Liver (tissue), 9 donors: Measurements from ENCODE around the gene DCAF4. TPM values are rescaled to one million over a fixed set of nuclear protein-coding genes. Genes with fewer than 3 reads are reported as not detected.

Experiments
- DNase-seq: peaks from one replicate; pipeline ENCODE4 v3.0.0-alpha.2; 2017; ENCODE audit warnings: low spot score
- H3K27ac ChIP-seq, 2 donors: one replicate each; pipeline ENCODE4 v1.7.0; 2013; ENCODE audit warnings: inconsistent platforms in 2 of 2, low read length in 2 of 2, control low read depth in 1 of 2, low read depth in 1 of 2, mild to moderate bottlenecking in 1 of 2
- H3K27me3 ChIP-seq, 4 donors: one replicate each; pipeline versions ENCODE4 v1.6.1 to v1.7.0; 2013; ENCODE audit warnings: low read length in 3 of 4, inconsistent platforms in 1 of 4, mild to moderate bottlenecking in 1 of 4, moderate library complexity in 1 of 4; ENCODE audit not compliant: control insufficient read depth in 4 of 4, insufficient read depth in 4 of 4
- H3K36me3 ChIP-seq, 4 donors: one replicate each; pipeline versions ENCODE4 v1.6.1 to v1.7.0; 2013; ENCODE audit warnings: low read length in 3 of 4, mild to moderate bottlenecking in 3 of 4, low read depth in 1 of 4, moderate library complexity in 1 of 4; ENCODE audit not compliant: control insufficient read depth in 4 of 4, insufficient read depth in 3 of 4
- H3K4me1 ChIP-seq, 4 donors: one replicate each; pipeline versions ENCODE4 v1.6.1 to v1.7.0; 2013; ENCODE audit warnings: low read length in 3 of 4, mild to moderate bottlenecking in 3 of 4, moderate library complexity in 1 of 4; ENCODE audit not compliant: control insufficient read depth in 4 of 4, insufficient read depth in 4 of 4
- H3K4me3 ChIP-seq, 3 donors: one replicate each; pipeline versions ENCODE4 v1.6.1 to v1.7.0; 2013; ENCODE audit warnings: low read length in 3 of 3, control low read depth in 1 of 3, low read depth in 1 of 3, mild to moderate bottlenecking in 1 of 3
- H3K9ac ChIP-seq, 2 donors: one replicate each; pipeline ENCODE4 v1.7.0; 2013; ENCODE audit warnings: low read length in 2 of 2, mild to moderate bottlenecking in 2 of 2, moderate library complexity in 2 of 2, control low read depth in 1 of 2, low read depth in 1 of 2
- H3K9me3 ChIP-seq, 4 donors: one replicate each; pipeline versions ENCODE4 v1.6.1 to v1.7.0; 2013; ENCODE audit warnings: low read length in 3 of 4; ENCODE audit not compliant: control insufficient read depth in 4 of 4
- ATF3 ChIP-seq: IDR thresholded peaks from 2 replicates; pipeline ENCODE4 v1.6.1; 2016; ENCODE audit warnings: antibody characterized with exemption
- EGR1 ChIP-seq, 2 donors: IDR thresholded peaks; 2 replicates each; pipeline ENCODE4 v1.6.1; 2016 to 2018; ENCODE audit warnings: antibody characterized with exemption in 2 of 2, low read depth in 2 of 2
- FOXA1 ChIP-seq: IDR thresholded peaks from 2 replicates; pipeline ENCODE4 v1.6.1; 2016; ENCODE audit warnings: antibody characterized with exemption
- FOXA2 ChIP-seq: IDR thresholded peaks from 2 replicates; pipeline ENCODE4 v1.6.1; 2016; ENCODE audit warnings: antibody characterized with exemption
- GABPA ChIP-seq, 2 donors: IDR thresholded peaks in 1 of 2; conservative IDR thresholded peaks in 1 of 2; 2 replicates each; pipeline ENCODE4 v1.6.1; 2016; ENCODE audit warnings: antibody characterized with exemption in 2 of 2, mild to moderate bottlenecking in 1 of 2, moderate library complexity in 1 of 2
- HNF4A ChIP-seq, 2 donors: conservative IDR thresholded peaks; 2 replicates each; pipeline ENCODE4 v1.6.1; 2016; ENCODE audit warnings: antibody characterized with exemption in 2 of 2, mild to moderate bottlenecking in 2 of 2
- HNF4G ChIP-seq: IDR thresholded peaks from 2 replicates; pipeline ENCODE4 v1.6.1; 2016; ENCODE audit warnings: antibody characterized with exemption
- JUND ChIP-seq, 2 donors: IDR thresholded peaks; 2 replicates each; pipeline ENCODE4 v1.6.1; 2016; ENCODE audit warnings: antibody characterized with exemption in 2 of 2
- MAX ChIP-seq: IDR thresholded peaks from 2 replicates; pipeline ENCODE4 v1.6.1; 2016; ENCODE audit warnings: antibody characterized with exemption
- NR2F2 ChIP-seq: IDR thresholded peaks from 2 replicates; pipeline ENCODE4 v1.6.1; 2016; ENCODE audit warnings: antibody characterized with exemption
- REST ChIP-seq: IDR thresholded peaks from 2 replicates; pipeline ENCODE4 v1.6.1; 2016; ENCODE audit warnings: antibody characterized with exemption, mild to moderate bottlenecking
- RXRA ChIP-seq, 2 donors: IDR thresholded peaks; 2 replicates each; pipeline ENCODE4 v1.6.1; 2017 to 2018; ENCODE audit warnings: antibody characterized with exemption in 2 of 2, mild to moderate bottlenecking in 1 of 2
- SP1 ChIP-seq: IDR thresholded peaks from 2 replicates; pipeline ENCODE4 v1.6.1; 2018; ENCODE audit warnings: antibody characterized with exemption, mild to moderate bottlenecking
- TAF1 ChIP-seq: conservative IDR thresholded peaks from 2 replicates; pipeline ENCODE4 v1.6.1; 2016; ENCODE audit warnings: antibody characterized with exemption, mild to moderate bottlenecking
- ZBTB33 ChIP-seq: IDR thresholded peaks from 2 replicates; pipeline ENCODE4 v1.6.1; 2016; ENCODE audit warnings: antibody characterized with exemption
- WGBS: extraction: QIAGEN DNeasy Blood & Tissue Kit; methylation state at CpG from one replicate; pipeline ENCODE4 v1.1.7; 2013; 5-methylcytosine and 5-hydroxymethylcytosine counted together
- polyA plus RNA-seq, 2 donors: library from polyadenylated mRNA; stranded (reverse) in 1 of 2; unstranded in 1 of 2; fragments of 200-250 nt in 1 of 2; fragments of >200 nt in 1 of 2; fragmentation: Nextera tagmentation in 1 of 2; extraction: Ambion mirVana in 1 of 2; gene quantifications; one replicate each; pipeline versions ENCODE4 v1.2.1 to v1.2.3, GENCODE V29; 2013 to 2015
- total RNA-seq, 2 donors: library from RNA; depleted of rRNA; stranded (reverse); fragments of >200 nt; gene quantifications; one replicate each; pipeline ENCODE4 v1.2.3, GENCODE V29; 2014
- donor health status: healthy.
- donor health status: healthy.
- donor health status: healthy.
- donor health status: healthy.
- donor health status: healthy.

The DCAF4 gene
- total and polyA plus RNA-seq, 4 donors, result 3.5 to 11.0 (median 6.1) TPM

DNA sequence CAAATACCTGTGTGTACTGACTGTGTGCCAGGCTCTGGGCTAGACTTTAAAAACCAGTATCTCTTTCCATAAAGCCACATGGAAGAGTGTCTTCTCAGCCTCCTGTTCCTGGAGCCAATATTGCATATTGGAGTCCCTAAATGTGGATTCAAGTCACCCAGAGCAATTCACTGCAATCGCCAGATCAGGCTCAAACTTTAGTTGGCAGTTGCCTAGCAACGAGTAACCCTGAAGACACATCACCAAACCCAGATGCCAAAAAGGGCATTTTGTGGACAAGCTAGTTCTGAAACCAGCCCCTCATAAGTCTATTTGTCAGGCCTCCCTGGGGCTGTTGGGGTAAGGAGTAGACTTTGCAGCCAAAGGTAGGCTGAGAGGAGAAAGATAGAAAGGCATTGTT, 46.1 kb upstream of the DCAF4 start:
- H3K4me1 ChIP-seq, result no peaks in the 10 kb centered on the region
- H3K27ac ChIP-seq, result no peak overlapping the region
- H3K36me3 ChIP-seq, result no peaks in the 10 kb centered on the region
- H3K27me3 ChIP-seq, result no peaks in the 10 kb centered on the region
- no peak overlapping the region for H3K9ac ChIP-seq
- no peak for DNase-seq
- H3K4me3 ChIP-seq, result no peak overlapping the region
- WGBS, result 94% methylated on average over 2 of the region's 2 CpGs
- H3K9me3 ChIP-seq, result no peaks in the 10 kb centered on the region
- TF ChIP-seq NR2F2 (no peak), HNF4G (no peak), FOXA1 (no peak), SP1 (no peak), JUND (IDR thresholded peaks at IDR 0.05) (no peak), MAX (no peak), ATF3 (no peak), RXRA (IDR thresholded peaks at IDR 0.05) (no peak), EGR1 (IDR thresholded peaks at IDR 0.05; ENCODE audit: low read depth in 2 of 2) (no peak), ZBTB33 (no peak), REST (no peak)

- 82% methylated on average over 2 of the region's 2 CpGs for WGBS
- Histone ChIP-seq H3K36me3 (no peaks in the 10 kb centered on the region), H3K27me3 (no peaks in the 10 kb centered on the region), H3K27ac (no peak overlapping the region), H3K9ac (no peak overlapping the region), H3K4me3 (no peak overlapping the region), H3K4me1 (no peaks in the 10 kb centered on the region), H3K9me3 (no peaks in the 10 kb centered on the region)
- TF ChIP-seq HNF4A (conservative IDR thresholded peaks at IDR 0.05) (no peak), RXRA (IDR thresholded peaks at IDR 0.05) (no peak), ZBTB33 (no peak), TAF1 (no peak), GABPA (IDR thresholded peaks at IDR 0.05 in 1 of 2, conservative IDR thresholded peaks at IDR 0.05 in 1 of 2) (no peak), FOXA2 (no peak)
- no peak for DNase-seq
These were observed 45.4 kb upstream of the DCAF4 start for GRCh38 chr14:72880820-72881219.
